Glutamatergic neuron (in vitro differentiated cells): Measurements from ENCODE around the gene SLC23A2. TPM values are rescaled to one million over a fixed set of nuclear protein-coding genes. Genes with fewer than 3 reads are reported as not detected.

Experiments used
- DNase-seq: peaks from one replicate; pipeline ENCODE4 v3.0.0; 2022
- H3K27ac Mint-ChIP-seq: one replicate; pipeline ENCODE4 v1.8.0; 2020; ENCODE audit warnings: mild to moderate bottlenecking, mixed read lengths, inconsistent platforms; ENCODE audit not compliant: unreplicated experiment
- H3K27me3 Mint-ChIP-seq: one replicate; pipeline ENCODE4 v1.8.0; 2020; ENCODE audit warnings: mild to moderate bottlenecking, moderate library complexity, mixed read lengths, inconsistent platforms; ENCODE audit not compliant: unreplicated experiment
- H3K36me3 Mint-ChIP-seq: one replicate; pipeline ENCODE4 v1.8.0; 2020; ENCODE audit warnings: mild to moderate bottlenecking, mixed read lengths, inconsistent platforms; ENCODE audit not compliant: unreplicated experiment
- H3K4me1 Mint-ChIP-seq: one replicate; pipeline ENCODE4 v1.8.0; 2020; ENCODE audit warnings: mild to moderate bottlenecking, low read depth, mixed read lengths, inconsistent platforms; ENCODE audit not compliant: unreplicated experiment
- H3K4me3 Mint-ChIP-seq: one replicate; pipeline ENCODE4 v1.8.0; 2020; ENCODE audit warnings: mild to moderate bottlenecking, mixed read lengths, inconsistent platforms; ENCODE audit not compliant: unreplicated experiment
- H3K9me3 Mint-ChIP-seq: one replicate; pipeline ENCODE4 v1.8.0; 2020; ENCODE audit warnings: mild to moderate bottlenecking, moderate library complexity, mixed read lengths, inconsistent platforms; ENCODE audit not compliant: unreplicated experiment
- CTCF ChIP-seq: fragments of 200-600 bp; sonication (generic); IDR thresholded peaks from one replicate; pipeline ENCODE4 v1.5.0; 2021; ENCODE audit not compliant: partially characterized antibody, unreplicated experiment
- total RNA-seq: library from RNA; stranded (reverse); fragmentation: NEBNext Ultra II Directional; extraction: Animal tissue kit (Norgen Biotek cat#: 25700); gene quantifications from one replicate; pipeline ENCODE4 v1.2.1, GENCODE V29; 2021; ENCODE audit not compliant: unreplicated experiment

SLC23A2 gene
- total RNA-seq, 1 donor from 2014 or later, result 20.4 TPM

DNA sequence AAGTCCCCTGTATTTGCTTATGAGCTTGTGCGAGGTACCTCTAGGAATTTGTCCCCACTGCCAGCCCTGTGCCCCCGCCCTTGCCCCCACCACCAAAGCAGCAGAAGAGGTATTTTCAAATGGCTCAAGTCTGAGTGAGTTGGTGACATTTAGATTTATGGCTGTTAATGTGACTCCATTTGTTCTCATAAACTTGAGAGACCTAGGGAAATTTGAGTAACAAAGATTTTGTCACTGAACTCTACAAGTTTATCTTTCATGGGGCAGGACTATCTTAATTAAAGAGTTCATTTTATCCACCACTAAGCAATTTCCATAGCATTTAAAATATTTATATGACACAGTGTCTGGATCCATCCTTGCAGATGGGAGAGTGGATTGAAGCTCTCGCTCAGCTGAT is 171.1 kb downstream of the SLC23A2 start:
- Mint-ChIP-seq H3K9me3 (peaks cover 8% of the 10 kb centered on the region), H3K27ac (no peak overlapping the region), H3K27me3 (peaks cover 14% of the 10 kb centered on the region), H3K4me3 (no peak overlapping the region), H3K4me1 (peaks cover 36% of the 10 kb centered on the region), H3K36me3 (peaks cover 4% of the 10 kb centered on the region)
- no peak for DNase-seq
- TF ChIP-seq CTCF, result no peak

DNA sequence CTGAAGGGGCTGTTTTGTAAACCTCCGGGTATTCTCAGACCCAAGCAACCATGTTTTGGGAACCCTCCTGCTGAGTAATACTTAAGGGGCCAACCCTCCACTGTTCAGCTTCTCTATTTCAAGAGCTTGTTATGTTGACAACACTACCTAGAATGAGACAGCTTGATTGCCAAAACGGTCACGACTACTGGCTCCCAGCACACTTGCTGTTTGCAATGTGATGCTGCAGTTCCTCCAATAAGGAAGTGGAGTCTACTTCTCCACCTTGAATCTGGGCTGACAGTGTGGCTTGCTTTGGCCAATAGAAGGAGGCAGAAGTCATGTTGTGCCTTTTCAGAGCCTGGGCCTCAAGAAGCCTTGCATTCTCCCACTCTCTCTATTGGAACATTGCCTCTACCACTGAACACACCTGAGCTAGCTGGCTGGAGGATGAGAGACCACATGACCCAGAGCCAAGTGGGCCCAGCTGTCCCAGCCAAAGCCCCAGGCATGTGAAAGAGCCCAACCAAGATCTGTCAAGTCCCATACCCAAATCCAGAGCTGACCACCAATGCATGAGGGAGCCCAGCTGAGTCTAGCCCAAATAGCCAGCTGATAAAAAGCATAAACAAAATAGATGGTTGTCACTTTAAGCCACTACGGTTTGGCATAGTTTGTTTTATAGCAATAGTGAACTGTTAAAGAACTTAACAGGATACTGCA is 171.6 kb downstream of the SLC23A2 start:
- no peak for DNase-seq
- H3K27me3 Mint-ChIP-seq, result peaks cover 13% of the 10 kb centered on the region
- peaks cover 8% of the 10 kb centered on the region for H3K9me3 Mint-ChIP-seq
- TF ChIP-seq CTCF, result no peak
- peaks cover 38% of the 10 kb centered on the region for H3K4me1 Mint-ChIP-seq
- peaks cover 4% of the 10 kb centered on the region for H3K36me3 Mint-ChIP-seq
- peak overlapping the region; percentile 94 for H3K27ac Mint-ChIP-seq
- peak overlapping the region; percentile 38 for H3K4me3 Mint-ChIP-seq

GRCh38 chr20:4828830-4829513 is 172.3 kb downstream of the SLC23A2 start:
- H3K27ac Mint-ChIP-seq, result peak overlapping the region; percentile 94
- peak; percentile 60 for DNase-seq

DNA sequence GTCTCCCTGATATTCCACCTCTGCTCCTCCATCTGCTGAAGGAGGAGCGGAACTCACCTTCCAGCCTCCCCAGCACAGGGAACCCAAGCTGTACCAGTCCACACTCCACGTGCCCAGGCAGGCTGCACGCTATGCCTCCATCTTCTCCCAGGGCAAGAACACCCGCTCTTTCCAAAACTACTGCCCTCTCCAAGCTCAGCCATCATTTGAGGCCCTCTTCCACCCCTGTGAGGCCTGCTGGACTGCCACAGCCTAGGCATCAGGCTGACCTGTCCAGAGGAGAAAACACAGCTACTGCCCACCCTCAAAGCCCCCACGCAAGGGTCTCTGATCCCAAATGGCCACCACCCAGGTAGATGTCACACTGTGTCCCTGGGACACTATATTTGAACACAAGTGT is 179.7 kb downstream of the SLC23A2 start:
- Mint-ChIP-seq H3K27me3 (peaks cover 2% of the 10 kb centered on the region), H3K4me3 (peak overlapping the region; percentile 91), H3K9me3 (peaks cover 12% of the 10 kb centered on the region), H3K36me3 (peaks cover 8% of the 10 kb centered on the region), H3K4me1 (peaks cover 23% of the 10 kb centered on the region), H3K27ac (peak overlapping the region; percentile 57)
- no peak for TF ChIP-seq CTCF
- DNase-seq, result no peak

More at GRCh38 chr20:4828830-4829513, 172.3 kb downstream of the SLC23A2 start:
- Mint-ChIP-seq H3K9me3 (peaks cover 9% of the 10 kb centered on the region), H3K36me3 (peaks cover 4% of the 10 kb centered on the region), H3K4me1 (peaks cover 44% of the 10 kb centered on the region), H3K4me3 (peak overlapping the region; percentile 55), H3K27me3 (peaks cover 13% of the 10 kb centered on the region)
- no peak for TF ChIP-seq CTCF
